K562 (cell line): Measurements from ENCODE around the gene SDK1. TPM values are rescaled to one million over a fixed set of nuclear protein-coding genes. Genes with fewer than 3 reads are reported as not detected.

ENCODE experiments used
- DPF2 ChIP-seq: fragments of 450-650 bp; IDR thresholded peaks from 2 replicates; pipeline ENCODE4 v1.6.1; 2016
- ELF2 ChIP-seq: fragments of 250-450 bp; sonication (Bioruptor Pico); IDR thresholded peaks from 2 replicates; pipeline ENCODE4 v1.5.0; 2021; ENCODE audit warnings: mild to moderate bottlenecking
- IRF2 ChIP-seq: sonication (generic); formaldehyde crosslinking; IDR thresholded peaks from 2 replicates; pipeline ENCODE4 v1.8.1; 2022; ENCODE audit warnings: mild to moderate bottlenecking, missing genetic modification reagents
- MEIS2 ChIP-seq: fragments of 450-650 bp; IDR thresholded peaks from 2 replicates; pipeline ENCODE4 v1.6.1; 2014; ENCODE audit warnings: mild to moderate bottlenecking; ENCODE audit not compliant: partially characterized antibody
- MTA3 ChIP-seq: fragments of 450-650 bp; formaldehyde crosslinking; IDR thresholded peaks from 2 replicates; pipeline ENCODE4 v1.6.1; 2017; ENCODE audit warnings: mild to moderate bottlenecking, borderline replicate concordance
- PHB2 ChIP-seq: fragments of 450-650 bp; IDR thresholded peaks from 2 replicates; pipeline ENCODE4 v1.6.1; 2017; ENCODE audit warnings: low read depth
- PHF8 ChIP-seq: fragments of 200-600 bp; sonication (generic); IDR thresholded peaks from 2 replicates; pipeline ENCODE4 v1.6.1; 2012; ENCODE audit warnings: mixed run types, mild to moderate bottlenecking, inconsistent platforms, low read length, moderate library complexity, borderline replicate concordance
- TEAD4 ChIP-seq, 2 experiments: sonication (generic) in 1 of 2; formaldehyde crosslinking in 1 of 2; IDR thresholded peaks; 2 replicates each; pipeline versions ENCODE4 v1.6.1 to v1.8.0; 2012 to 2022; ENCODE audit warnings: borderline replicate concordance in 1 of 2, inconsistent platforms in 1 of 2, low read length in 1 of 2, mild to moderate bottlenecking in 1 of 2, missing genetic modification reagents in 1 of 2
- TRIM28 ChIP-seq: fragments of 450-650 bp; IDR thresholded peaks from 2 replicates; pipeline ENCODE4 v1.6.1; 2017
- ZBTB49 ChIP-seq: sonication (generic); formaldehyde crosslinking; IDR thresholded peaks from 2 replicates; pipeline ENCODE4 v1.8.0; 2022; ENCODE audit warnings: missing genetic modification reagents, mild to moderate bottlenecking, borderline replicate concordance
- ZBTB8A ChIP-seq: fragments of 450-650 bp; IDR thresholded peaks from 2 replicates; pipeline ENCODE4 v1.6.1; 2018; ENCODE audit warnings: mild to moderate bottlenecking, moderate library complexity; ENCODE audit not compliant: partially characterized antibody
- ZNF699 ChIP-seq: fragments of 250-450 bp; sonication (Bioruptor Pico); IDR thresholded peaks from 2 replicates; pipeline ENCODE4 v1.8.0; 2021; ENCODE audit warnings: mild to moderate bottlenecking, moderate library complexity; ENCODE audit not compliant: insufficient replicate concordance
- polyA plus RNA-seq, 8 experiments: library from polyadenylated mRNA; depleted of rRNA in 4 of 8; stranded (reverse) in 5 of 8; unstranded in 3 of 8; fragments of >200 nt; fragmentation: Nextera tagmentation in 2 of 8; fragmentation: Illumina TruSeq in 1 of 8; extraction: Ambion mirVana in 2 of 8; extraction: Trizol in 1 of 8; gene quantifications; 2 replicates each; pipeline versions ENCODE4 v1.2.1 to v1.2.3, GENCODE V29; 2011 to 2014; ENCODE audit warnings: inconsistent platforms in 1 of 8, missing spikeins in 1 of 8
- total RNA-seq, 7 experiments: library from RNA; depleted of rRNA in 6 of 7; stranded (reverse); fragments of >200 nt in 6 of 7; fragmentation: Illumina TruSeq in 2 of 7; extraction: Trizol in 2 of 7; gene quantifications; 2 replicates each; pipeline versions ENCODE4 v1.2.1 to v1.2.3, GENCODE V29; 2011 to 2021; ENCODE audit warnings: low replicate concordance in 1 of 7
- TF ChIP-seq, protein P1 (sequence below): fragments of 450-650 bp; formaldehyde crosslinking; IDR thresholded peaks from 2 replicates; pipeline ENCODE4 v1.4.0; 2022; ENCODE audit warnings: mild to moderate bottlenecking, moderate library complexity

The SDK1 gene
- total and polyA plus RNA-seq, 9 of the 15 experiments (the other 6 are each of a cell fraction or from before 2014, with no cell fraction given) = 0.16 TPM; not detected in 8

- TF ChIP-seq ZBTB8A (no peak), IRF2 (CRISPR knock-in tag) (no peak), TRIM28 (no peak), PHB2 (no peak), MEIS2 (peak; percentile 65), ELF2 (CRISPR knock-in tag) (no peak), TEAD4 (IDR thresholded peaks at IDR 0.05; ENCODE audit: low read length) (peak; percentile 81; the same call in 1 of the 2 replicates), TEAD4 (CRISPR knock-in tag; IDR thresholded peaks at IDR 0.05; ENCODE audit: borderline replicate concordance) (no peak), DPF2 (peak; percentile 25; the same call in 1 of the 2 replicates), PHF8 (no peak), MTA3 (no peak), ZNF699 (no peak), ZBTB49 (no peak)
- TF ChIP-seq, protein P1, sequence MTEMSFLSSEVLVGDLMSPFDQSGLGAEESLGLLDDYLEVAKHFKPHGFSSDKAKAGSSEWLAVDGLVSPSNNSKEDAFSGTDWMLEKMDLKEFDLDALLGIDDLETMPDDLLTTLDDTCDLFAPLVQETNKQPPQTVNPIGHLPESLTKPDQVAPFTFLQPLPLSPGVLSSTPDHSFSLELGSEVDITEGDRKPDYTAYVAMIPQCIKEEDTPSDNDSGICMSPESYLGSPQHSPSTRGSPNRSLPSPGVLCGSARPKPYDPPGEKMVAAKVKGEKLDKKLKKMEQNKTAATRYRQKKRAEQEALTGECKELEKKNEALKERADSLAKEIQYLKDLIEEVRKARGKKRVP (CRISPR knock-in tag) = no peak
- TF ChIP-seq, all 486 proteins: peak for 16
Measured at GRCh38 chr7:3879355-3880075, 578.5 kb downstream of the SDK1 start (continued).
